ENCODE results near the gene PTPRM. TPM values are rescaled to one million over a fixed set of nuclear protein-coding genes. Genes with fewer than 3 reads are reported as not detected.

The PTPRM gene
- total and polyA plus RNA-seq, 2 of the 8 experiments (the other 6 are each of a cell fraction or from before 2014, with no cell fraction given): 4.1 to 7.0 TPM

DNA sequence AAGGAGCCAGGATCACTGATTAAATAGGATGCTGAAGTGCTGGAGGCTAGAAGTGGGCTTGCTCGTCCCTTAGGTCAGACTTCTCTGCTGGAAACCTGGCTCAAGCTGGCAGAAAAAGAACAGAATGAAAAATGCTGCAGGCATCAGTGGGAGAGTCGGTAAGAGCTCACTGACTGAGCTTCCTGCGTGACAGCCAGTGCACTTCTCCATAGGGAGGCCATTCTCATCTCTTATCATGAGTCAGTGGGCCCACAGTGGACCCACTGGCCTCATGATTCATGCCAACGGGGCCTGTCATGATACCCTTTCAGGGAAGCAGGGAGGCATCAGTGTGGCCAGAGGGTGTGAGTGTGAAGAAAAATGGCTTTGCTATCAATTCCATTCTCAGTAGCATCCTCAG is 498.2 kb downstream of the PTPRM start:
- Histone ChIP-seq H2BK120ac (replicated peaks; ENCODE audit: low read depth, low read length) (no peak overlapping the region), H3K36me3 (ENCODE audit: control insufficient read depth in 2 of 4, insufficient read depth in 4 of 4, low read length in 3 of 4) (no peaks in the 10 kb centered on the region), H2BK12ac (ENCODE audit: low read depth, low read length) (peak overlapping the region; percentile 31; the same call in 1 of the 2 replicates), H2AK5ac (ENCODE audit: low read depth, low read length) (no peak overlapping the region), H2BK20ac (ENCODE audit: low read length) (no peak overlapping the region; the same call in 1 of the 2 replicates), H2BK15ac (ENCODE audit: low read length) (no peak overlapping the region), H3K9ac (replicated peaks in 1 of 4; ENCODE audit: extremely low read depth in 1 of 4, low read depth in 3 of 4, low read length in 3 of 4) (no peak overlapping the region), H3K9me3 (ENCODE audit: insufficient read depth in 2 of 2, low read depth in 1 of 2, low read length in 1 of 2) (no peaks in the 10 kb centered on the region), H3K79me2 (ENCODE audit: control insufficient read depth in 1 of 2, insufficient read depth in 2 of 2, low read length in 2 of 2) (no peaks in the 10 kb centered on the region), H4K5ac (ENCODE audit: insufficient read length, low read depth, low read length) (no peak overlapping the region), H3K18ac (ENCODE audit: extremely low read depth, low read length) (no peak overlapping the region), H3K56ac (replicated peaks; ENCODE audit: insufficient read length, low read depth, low read length) (no peak overlapping the region), H2AFZ (ENCODE audit: low read length) (no peak overlapping the region), H4K8ac (ENCODE audit: extremely low read depth, insufficient read depth, low read length) (no peak overlapping the region), H3K4me1 (replicated peaks in 1 of 4; ENCODE audit: control insufficient read depth in 3 of 4, insufficient read depth in 4 of 4, low read length in 3 of 4) (peaks cover 0 to 16% (median 3%) of the 10 kb centered on the region in 4 experiments; a peak in 3 of 7 replicates), H3K79me1 (ENCODE audit: low read depth, low read length) (no peaks in the 10 kb centered on the region), H2BK5ac (ENCODE audit: low read depth, low read length) (no peak overlapping the region), H3K23ac (ENCODE audit: insufficient read length) (no peak overlapping the region), H3K27me3 (replicated peaks in 1 of 4; ENCODE audit: control insufficient read depth in 3 of 4, extremely low read depth in 1 of 4, insufficient read depth in 3 of 4, low read length in 3 of 4) (no peaks in the 10 kb centered on the region), H3K27ac (ENCODE audit: low read depth, low read length) (no peak overlapping the region), H3K4ac (replicated peaks; ENCODE audit: insufficient read length, low read depth, low read length) (no peak overlapping the region), H3K4me3 (ENCODE audit: extremely low read depth in 1 of 4, insufficient read depth in 2 of 4, low read depth in 3 of 4, low read length in 4 of 4) (no peak overlapping the region), H3K23me2 (ENCODE audit: low read depth, low read length) (no peaks in the 10 kb centered on the region), H3K14ac (ENCODE audit: insufficient read length) (no peak overlapping the region), H3K4me2 (ENCODE audit: insufficient read depth in 1 of 2, low read depth in 2 of 2, low read length in 2 of 2) (no peak overlapping the region), H4K91ac (replicated peaks; ENCODE audit: insufficient read length, low read length) (no peak overlapping the region), H4K20me1 (replicated peaks in 1 of 2; ENCODE audit: control insufficient read depth in 1 of 2, insufficient read depth in 2 of 2, low read length in 2 of 2) (no peaks in the 10 kb centered on the region)
- ChIA-PET CTCF (ENCODE audit: partially characterized antibody) (interaction anchor here (0.9 to 1.1 kb wide), 3 partner anchors 39 to 324 kb away, joined by 3 to 5 read pairs (median 5); no protein-coding TSS in a partner anchor), POLR2A (ENCODE audit: partially characterized antibody) (no interaction called here)
- WGBS, 2 experiments (ENCODE audit: extremely low coverage in 1 of 2, insufficient coverage in 1 of 2, insufficient read length in 1 of 2, insufficient replicate concordance in 2 of 2, low coverage in 1 of 2, low lambda C conversion rate in 2 of 2, missing lambda C conversion rate in 1 of 2): 75% methylated on average over 4 of the region's 4 CpGs; no CpG with 5 or more reads in 1 of the 2 experiments
- FAIRE-seq (no peak), DNase-seq (ENCODE audit: low read depth in 1 of 2, low spot score in 2 of 2) (no peak)
- TF ChIP-seq BACH1 (IDR thresholded peaks at IDR 0.05; ENCODE audit: low read length) (no peak), EP300 (IDR thresholded peaks at IDR 0.05; ENCODE audit: borderline replicate concordance in 1 of 2, low read depth in 2 of 2, low read length in 2 of 2) (no peak), SP1 (IDR thresholded peaks at IDR 0.05; ENCODE audit: low read depth, low read length) (no peak), CREB1 (IDR thresholded peaks at IDR 0.05) (no peak), SIN3A (conservative IDR thresholded peaks at IDR 0.05 in 1 of 2, IDR thresholded peaks at IDR 0.05 in 1 of 2; ENCODE audit: low read depth in 1 of 2, low read length in 2 of 2) (no peak), TAF7 (optimal IDR thresholded peaks at IDR 0.05; ENCODE audit: borderline replicate concordance, low read depth, low read length) (no peak)
- TF ChIP-seq, protein P1, sequence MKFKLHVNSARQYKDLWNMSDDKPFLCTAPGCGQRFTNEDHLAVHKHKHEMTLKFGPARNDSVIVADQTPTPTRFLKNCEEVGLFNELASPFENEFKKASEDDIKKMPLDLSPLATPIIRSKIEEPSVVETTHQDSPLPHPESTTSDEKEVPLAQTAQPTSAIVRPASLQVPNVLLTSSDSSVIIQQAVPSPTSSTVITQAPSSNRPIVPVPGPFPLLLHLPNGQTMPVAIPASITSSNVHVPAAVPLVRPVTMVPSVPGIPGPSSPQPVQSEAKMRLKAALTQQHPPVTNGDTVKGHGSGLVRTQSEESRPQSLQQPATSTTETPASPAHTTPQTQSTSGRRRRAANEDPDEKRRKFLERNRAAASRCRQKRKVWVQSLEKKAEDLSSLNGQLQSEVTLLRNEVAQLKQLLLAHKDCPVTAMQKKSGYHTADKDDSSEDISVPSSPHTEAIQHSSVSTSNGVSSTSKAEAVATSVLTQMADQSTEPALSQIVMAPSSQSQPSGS (IDR thresholded peaks at IDR 0.05; ENCODE audit: low read length): no peak
